ENCODE data around the gene BBOX1.

DNA sequence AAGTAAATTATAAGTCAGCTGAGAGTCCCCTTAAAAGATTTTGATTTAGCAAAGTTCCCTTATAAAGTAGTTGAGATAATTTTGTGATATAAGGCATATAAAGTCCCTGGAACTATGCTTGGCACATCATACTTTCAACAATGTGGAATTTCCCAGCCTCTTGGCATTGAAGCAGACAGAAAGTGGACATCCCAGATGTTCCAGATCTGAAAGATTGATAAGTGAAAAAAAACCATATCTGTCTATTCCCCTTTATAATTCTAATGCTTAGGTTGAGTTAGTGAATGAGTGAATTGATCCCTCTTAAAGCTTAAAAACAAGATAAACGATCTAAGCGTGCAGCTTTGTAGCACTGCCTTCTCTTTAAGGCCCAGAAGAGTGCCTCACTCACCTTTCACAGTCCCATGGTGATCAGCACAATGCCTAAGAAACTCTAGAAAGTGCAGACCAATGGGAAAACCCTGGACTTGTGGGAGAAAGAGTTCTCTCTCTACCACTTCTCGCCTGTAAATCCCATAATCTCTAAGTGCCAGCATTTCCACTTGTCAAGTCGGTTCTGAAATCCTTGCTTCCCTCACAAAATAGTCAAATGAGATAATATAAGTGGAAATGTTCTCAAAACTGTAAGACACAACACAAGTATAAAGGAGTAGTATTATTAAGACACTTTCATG lies 28.9 kb upstream of the BBOX1 start:
- TF ChIP-seq, protein P1, sequence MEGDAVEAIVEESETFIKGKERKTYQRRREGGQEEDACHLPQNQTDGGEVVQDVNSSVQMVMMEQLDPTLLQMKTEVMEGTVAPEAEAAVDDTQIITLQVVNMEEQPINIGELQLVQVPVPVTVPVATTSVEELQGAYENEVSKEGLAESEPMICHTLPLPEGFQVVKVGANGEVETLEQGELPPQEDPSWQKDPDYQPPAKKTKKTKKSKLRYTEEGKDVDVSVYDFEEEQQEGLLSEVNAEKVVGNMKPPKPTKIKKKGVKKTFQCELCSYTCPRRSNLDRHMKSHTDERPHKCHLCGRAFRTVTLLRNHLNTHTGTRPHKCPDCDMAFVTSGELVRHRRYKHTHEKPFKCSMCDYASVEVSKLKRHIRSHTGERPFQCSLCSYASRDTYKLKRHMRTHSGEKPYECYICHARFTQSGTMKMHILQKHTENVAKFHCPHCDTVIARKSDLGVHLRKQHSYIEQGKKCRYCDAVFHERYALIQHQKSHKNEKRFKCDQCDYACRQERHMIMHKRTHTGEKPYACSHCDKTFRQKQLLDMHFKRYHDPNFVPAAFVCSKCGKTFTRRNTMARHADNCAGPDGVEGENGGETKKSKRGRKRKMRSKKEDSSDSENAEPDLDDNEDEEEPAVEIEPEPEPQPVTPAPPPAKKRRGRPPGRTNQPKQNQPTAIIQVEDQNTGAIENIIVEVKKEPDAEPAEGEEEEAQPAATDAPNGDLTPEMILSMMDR (IDR thresholded peaks at IDR 0.05; ENCODE audit: insufficient read depth, low read length, poor library complexity, severe bottlenecking), result no peak
- no peak for TF ChIP-seq EZH2phosphoT487 (conservative IDR thresholded peaks at IDR 0.05; ENCODE audit: low read length)

Data from SU-DHL-6 (cell line).